H9 (cell line): ENCODE data around the gene SHBG. TPM values are rescaled to one million over a fixed set of nuclear protein-coding genes. Genes with fewer than 3 reads are reported as not detected.
"Not testable (repeated sequence)": the region's sequence is repeated elsewhere in the genome, so short reads cannot be mapped to it uniquely, and the experiment has no call there.

Experiments
- DNase-seq: peaks from one replicate; pipeline ENCODE4 v3.0.0-alpha.2; 2017
- H2AFZ ChIP-seq: one replicate; pipeline ENCODE4 v1.6.1; 2013; ENCODE audit warnings: mild to moderate bottlenecking, low read length, control low read depth, moderate library complexity
- H2AK5ac ChIP-seq: 2 replicates; pipeline ENCODE4 v1.6.1; 2013; ENCODE audit warnings: low read length, control low read depth, mixed read lengths; ENCODE audit not compliant: insufficient read length
- H2BK120ac ChIP-seq: one replicate; pipeline ENCODE4 v1.6.1; 2013; ENCODE audit warnings: low read depth, mild to moderate bottlenecking, low read length, control low read depth, inconsistent platforms; ENCODE audit not compliant: poor library complexity, severe bottlenecking
- H2BK12ac ChIP-seq: 2 replicates; pipeline ENCODE4 v1.6.1; 2013; ENCODE audit warnings: low read length, control low read depth, mixed read lengths, low read depth; ENCODE audit not compliant: insufficient read length
- H2BK15ac ChIP-seq: 2 replicates; pipeline ENCODE4 v1.6.1; 2013; ENCODE audit warnings: low read depth, low read length, control low read depth
- H2BK20ac ChIP-seq: one replicate; pipeline ENCODE4 v1.6.1; 2013; ENCODE audit warnings: low read depth, mild to moderate bottlenecking, low read length, control low read depth, inconsistent platforms; ENCODE audit not compliant: poor library complexity, severe bottlenecking
- H2BK5ac ChIP-seq: 2 replicates; pipeline ENCODE4 v1.6.1; 2013; ENCODE audit warnings: low read length, control low read depth, mixed read lengths; ENCODE audit not compliant: insufficient read length
- H3K14ac ChIP-seq: 2 replicates; pipeline ENCODE4 v1.6.1; 2013; ENCODE audit warnings: low read length, control low read depth; ENCODE audit not compliant: insufficient read depth
- H3K18ac ChIP-seq: 2 replicates; pipeline ENCODE4 v1.6.1; 2013; ENCODE audit warnings: low read depth, mild to moderate bottlenecking, mixed read lengths, low read length, control low read depth; ENCODE audit not compliant: insufficient read length
- H3K23ac ChIP-seq: 2 replicates; pipeline ENCODE4 v1.6.1; 2013; ENCODE audit warnings: low read length, control low read depth, mixed read lengths, low read depth; ENCODE audit not compliant: insufficient read length
- H3K23me2 ChIP-seq: 2 replicates; pipeline ENCODE4 v1.6.1; 2013; ENCODE audit warnings: low read depth, mild to moderate bottlenecking, mixed read lengths, low read length, control low read depth; ENCODE audit not compliant: insufficient read length, poor library complexity, severe bottlenecking
- H3K27ac ChIP-seq: 2 replicates; pipeline ENCODE4 v1.5.1; 2013; ENCODE audit warnings: low read length, control low read depth, mixed read lengths, low read depth; ENCODE audit not compliant: insufficient read length
- H3K27me3 ChIP-seq: 2 replicates; pipeline ENCODE4 v1.6.1; 2013; ENCODE audit warnings: low read length, control low read depth, inconsistent platforms; ENCODE audit not compliant: insufficient read depth
- H3K4ac ChIP-seq: 2 replicates; pipeline ENCODE4 v1.6.1; 2013; ENCODE audit warnings: low read depth, mild to moderate bottlenecking, control low read depth, inconsistent platforms, low read length, moderate library complexity
- H3K4me1 ChIP-seq: 2 replicates; pipeline ENCODE4 v1.6.1; 2013; ENCODE audit warnings: low read length, control low read depth, inconsistent platforms; ENCODE audit not compliant: insufficient read depth
- H3K4me2 ChIP-seq: 2 replicates; pipeline ENCODE4 v1.6.1; 2013; ENCODE audit warnings: low read length, control low read depth, mixed read lengths; ENCODE audit not compliant: insufficient read length, insufficient read depth
- H3K56ac ChIP-seq: 2 replicates; pipeline ENCODE4 v1.6.1; 2013; ENCODE audit warnings: low read depth, mild to moderate bottlenecking, mixed read lengths, low read length, control low read depth; ENCODE audit not compliant: insufficient read length
- H3K79me1 ChIP-seq: 2 replicates; pipeline ENCODE4 v1.6.1; 2013; ENCODE audit warnings: low read depth, mild to moderate bottlenecking, moderate library complexity, low read length, control low read depth, inconsistent platforms; ENCODE audit not compliant: insufficient read depth, poor library complexity, severe bottlenecking
- H3K79me2 ChIP-seq: 2 replicates; pipeline ENCODE4 v1.6.1; 2013; ENCODE audit warnings: low read length, control low read depth, inconsistent platforms; ENCODE audit not compliant: insufficient read depth
- H3K9ac ChIP-seq: 2 replicates; pipeline ENCODE4 v1.6.1; 2013; ENCODE audit warnings: low read length, control low read depth, mixed read lengths; ENCODE audit not compliant: insufficient read length; ENCODE audit errors: extremely low read depth
- H3K9me3 ChIP-seq: one replicate; pipeline ENCODE4 v1.6.1; 2013; ENCODE audit warnings: low read depth, low read length, inconsistent platforms; ENCODE audit not compliant: control insufficient read depth
- H3T11ph ChIP-seq: one replicate; pipeline ENCODE4 v1.6.1; 2013; ENCODE audit warnings: mild to moderate bottlenecking, low read length, control low read depth, inconsistent platforms
- H4K20me1 ChIP-seq: one replicate; pipeline ENCODE4 v1.6.1; 2013; ENCODE audit not compliant: control insufficient read depth, insufficient read length, insufficient read depth
- H4K5ac ChIP-seq: 2 replicates; pipeline ENCODE4 v1.6.1; 2013; ENCODE audit warnings: low read depth, mild to moderate bottlenecking, mixed read lengths, low read length, control low read depth; ENCODE audit not compliant: insufficient read length
- H4K8ac ChIP-seq: replicated peaks from 2 replicates; pipeline ENCODE4 v1.6.1; 2013; ENCODE audit warnings: low read length, control low read depth, mixed read lengths, low read depth; ENCODE audit not compliant: insufficient read length
- H4K91ac ChIP-seq: 2 replicates; pipeline ENCODE4 v1.6.1; 2013; ENCODE audit warnings: low read depth, mild to moderate bottlenecking, moderate library complexity, mixed read lengths, low read length, control low read depth; ENCODE audit not compliant: insufficient read length
- H3K27ac Mint-ChIP-seq, 3 experiments: 2 replicates in 2 of 3; 3 replicates in 1 of 3; pipeline ENCODE4 v1.8.0; 2020 to 2021; ENCODE audit warnings: mixed read lengths in 3 of 3, mild to moderate bottlenecking in 1 of 3, moderate library complexity in 1 of 3
- H3K27me3 Mint-ChIP-seq: 2 replicates; pipeline ENCODE4 v1.8.0; 2021; ENCODE audit warnings: low read depth, mild to moderate bottlenecking, moderate library complexity, mixed read lengths
- H3K36me3 Mint-ChIP-seq, 3 experiments: 2 replicates in 2 of 3; 3 replicates in 1 of 3; pipeline ENCODE4 v1.8.0; 2020 to 2021; ENCODE audit warnings: low read depth in 3 of 3, mixed read lengths in 3 of 3; ENCODE audit not compliant: insufficient read depth in 1 of 3
- H3K4me1 Mint-ChIP-seq, 2 experiments: 2 replicates each; pipeline ENCODE4 v1.8.0; 2020; ENCODE audit warnings: mixed read lengths in 2 of 2
- H3K4me3 Mint-ChIP-seq, 2 experiments: 2 replicates in 1 of 2; 3 replicates in 1 of 2; pipeline ENCODE4 v1.8.0; 2020 to 2021; ENCODE audit warnings: mild to moderate bottlenecking in 2 of 2, mixed read lengths in 2 of 2, moderate library complexity in 1 of 2
- H3K9me3 Mint-ChIP-seq, 2 experiments: 2 replicates in 1 of 2; 3 replicates in 1 of 2; pipeline ENCODE4 v1.8.0; 2020; ENCODE audit warnings: mild to moderate bottlenecking in 2 of 2, mixed read lengths in 2 of 2, moderate library complexity in 1 of 2
- WGBS: extraction: QIAGEN DNeasy Blood & Tissue Kit; methylation state at CpG from one replicate; pipeline ENCODE4 v1.1.7; 2013; ENCODE audit warnings: missing lambda C conversion rate, low lambda C conversion rate, mixed read lengths; ENCODE audit not compliant: insufficient read length; ENCODE audit errors: extremely low coverage; 5-methylcytosine and 5-hydroxymethylcytosine counted together
- total RNA-seq: library from RNA; stranded (reverse); gene quantifications from 2 replicates; pipeline ENCODE4 v1.2.1, GENCODE V29; 2021
- TF ChIP-seq, protein P1 (sequence below): fragments of 200-600 bp; sonication (generic); conservative IDR thresholded peaks from 3 replicates; pipeline ENCODE4 v1.8.0; 2021; ENCODE audit warnings: antibody characterized with exemption, mild to moderate bottlenecking

The SHBG gene
- total RNA-seq, 1 experiment from 2014 or later, result 1.6 TPM

DNA sequence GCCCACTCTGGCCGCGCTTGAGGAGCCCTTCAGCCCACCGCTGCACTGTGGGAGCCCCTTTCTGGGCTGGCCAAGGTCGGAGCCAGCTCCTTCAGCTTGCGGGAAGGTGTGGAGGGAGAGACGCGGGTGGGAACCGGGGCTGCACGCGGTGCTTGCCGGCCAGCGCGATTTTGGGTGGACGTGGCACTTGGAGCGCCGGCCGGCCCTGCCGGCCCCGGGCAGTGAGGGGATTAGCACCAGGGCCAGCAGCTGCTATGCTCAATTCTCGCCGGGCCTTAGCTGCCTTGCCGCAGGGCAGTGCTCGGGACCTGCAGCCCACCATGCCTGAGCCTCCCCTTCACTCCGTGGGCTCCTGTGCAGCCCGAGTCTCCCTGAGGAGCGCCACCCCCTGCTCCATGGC is 10.8 kb downstream of the SHBG start:
- Histone ChIP-seq H3K18ac (no peak overlapping the region), H3K23ac (no peak overlapping the region), H4K91ac (no peak overlapping the region), H4K8ac (no peak overlapping the region), H2BK120ac (no peak overlapping the region), H2AK5ac (no peak overlapping the region), H3T11ph (no peak overlapping the region), H2AFZ (no peak overlapping the region), H3K4me2 (no peak overlapping the region), H3K23me2 (no peaks in the 10 kb centered on the region), H2BK20ac (no peak overlapping the region), H3K27me3 (no peaks in the 10 kb centered on the region), H3K79me1 (no peaks in the 10 kb centered on the region), H2BK5ac (no peak overlapping the region), H3K27ac (no peak overlapping the region), H2BK15ac (no peak overlapping the region), H3K79me2 (no peaks in the 10 kb centered on the region), H3K56ac (no peak overlapping the region), H4K20me1 (no peaks in the 10 kb centered on the region), H3K14ac (no peak overlapping the region), H3K4me1 (no peaks in the 10 kb centered on the region), H3K9me3 (no peaks in the 10 kb centered on the region), H3K4ac (no peak overlapping the region), H3K9ac (no peak overlapping the region), H2BK12ac (no peak overlapping the region), H4K5ac (no peak overlapping the region)
- Mint-ChIP-seq H3K4me3 (no peak overlapping the region), H3K9me3 (no peaks in the 10 kb centered on the region; a peak in 1 of 5 replicates), H3K4me1 (peaks cover 9% of the 10 kb centered on the region in 2 experiments), H3K36me3 (no peaks in the 10 kb centered on the region), H3K27me3 (peaks cover 3% of the 10 kb centered on the region), H3K27ac (no peak overlapping the region)
- no CpG with 5 or more reads among the region's 26 CpGs for WGBS
- no peak for DNase-seq
- TF ChIP-seq, protein P1, sequence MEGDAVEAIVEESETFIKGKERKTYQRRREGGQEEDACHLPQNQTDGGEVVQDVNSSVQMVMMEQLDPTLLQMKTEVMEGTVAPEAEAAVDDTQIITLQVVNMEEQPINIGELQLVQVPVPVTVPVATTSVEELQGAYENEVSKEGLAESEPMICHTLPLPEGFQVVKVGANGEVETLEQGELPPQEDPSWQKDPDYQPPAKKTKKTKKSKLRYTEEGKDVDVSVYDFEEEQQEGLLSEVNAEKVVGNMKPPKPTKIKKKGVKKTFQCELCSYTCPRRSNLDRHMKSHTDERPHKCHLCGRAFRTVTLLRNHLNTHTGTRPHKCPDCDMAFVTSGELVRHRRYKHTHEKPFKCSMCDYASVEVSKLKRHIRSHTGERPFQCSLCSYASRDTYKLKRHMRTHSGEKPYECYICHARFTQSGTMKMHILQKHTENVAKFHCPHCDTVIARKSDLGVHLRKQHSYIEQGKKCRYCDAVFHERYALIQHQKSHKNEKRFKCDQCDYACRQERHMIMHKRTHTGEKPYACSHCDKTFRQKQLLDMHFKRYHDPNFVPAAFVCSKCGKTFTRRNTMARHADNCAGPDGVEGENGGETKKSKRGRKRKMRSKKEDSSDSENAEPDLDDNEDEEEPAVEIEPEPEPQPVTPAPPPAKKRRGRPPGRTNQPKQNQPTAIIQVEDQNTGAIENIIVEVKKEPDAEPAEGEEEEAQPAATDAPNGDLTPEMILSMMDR, result no peak

DNA sequence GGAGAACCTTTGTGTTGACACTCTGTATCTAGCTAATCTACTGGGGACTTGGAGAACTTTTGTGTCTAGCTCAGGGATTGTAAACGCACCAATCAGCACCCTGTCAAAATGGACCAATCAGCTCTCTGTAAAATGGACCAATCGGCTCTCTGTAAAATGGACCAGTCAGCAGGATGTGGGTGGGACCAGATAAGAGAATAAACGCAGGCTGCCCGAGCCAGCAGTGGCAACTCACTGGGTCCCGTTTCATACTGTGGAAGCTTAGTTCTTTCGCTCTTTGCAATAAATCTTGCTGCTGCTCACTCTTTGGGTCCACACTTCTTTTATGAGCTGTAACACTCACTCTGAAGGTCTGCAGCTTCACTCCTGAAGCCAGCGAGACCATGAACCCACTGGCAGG is 11.7 kb downstream of the SHBG start:
- H3K56ac ChIP-seq, H3K18ac ChIP-seq, H2BK15ac ChIP-seq, H2BK20ac ChIP-seq, H2AFZ ChIP-seq, H3T11ph ChIP-seq, H4K91ac ChIP-seq, H4K5ac ChIP-seq, H3K4me1 ChIP-seq, H3K14ac ChIP-seq, H3K36me3 Mint-ChIP-seq, H2BK120ac ChIP-seq, H3K23me2 ChIP-seq, H3K27me3 ChIP-seq, H3K4me2 ChIP-seq, DNase-seq, H3K4me1 Mint-ChIP-seq, H3K27ac ChIP-seq, H3K9me3 Mint-ChIP-seq, H4K8ac ChIP-seq, H3K4ac ChIP-seq, H4K20me1 ChIP-seq, H3K4me3 Mint-ChIP-seq, H3K9me3 ChIP-seq, H3K23ac ChIP-seq, H3K27me3 Mint-ChIP-seq, H2BK12ac ChIP-seq, H2BK5ac ChIP-seq, H3K79me1 ChIP-seq, H3K79me2 ChIP-seq, H2AK5ac ChIP-seq, H3K9ac ChIP-seq, H3K27ac Mint-ChIP-seq: not testable (repeated sequence)
- no CpG with 5 or more reads among the region's 7 CpGs for WGBS
